GM18517 (cell line): ENCODE data around the gene CACNA2D3.
"Not testable (repeated sequence)": the region's sequence is repeated elsewhere in the genome, so short reads cannot be mapped to it uniquely, and the experiment has no call there.

Source experiments
- ATAC-seq: cut with Tn5 transposase; IDR thresholded peaks from one replicate; pipeline ENCODE4 v1.9.1; 2021; ENCODE audit warnings: mild to moderate bottlenecking, moderate library complexity; ENCODE audit not compliant: unreplicated experiment

Gene CACNA2D3

DNA sequence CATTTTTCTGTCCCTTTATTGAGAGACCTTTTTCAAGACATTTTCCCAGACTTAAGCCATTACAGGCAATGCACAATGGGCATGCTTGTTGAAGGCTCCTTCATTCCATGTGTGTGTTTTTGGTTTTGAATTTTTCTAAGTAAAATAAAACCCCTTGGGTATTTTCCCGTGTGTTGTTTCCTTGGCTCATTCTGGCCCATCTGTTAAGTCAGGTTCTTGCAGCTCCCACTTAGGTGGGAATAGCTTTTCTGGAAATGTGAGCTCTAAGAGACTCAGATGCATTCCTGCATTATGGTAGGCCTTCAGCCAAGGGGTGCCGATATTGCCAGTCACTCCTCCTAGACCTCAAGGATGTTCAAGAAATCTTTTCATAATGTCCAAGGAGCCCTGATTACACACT lies 314.9 kb downstream of the CACNA2D3 start:
- ATAC-seq: no peak

DNA sequence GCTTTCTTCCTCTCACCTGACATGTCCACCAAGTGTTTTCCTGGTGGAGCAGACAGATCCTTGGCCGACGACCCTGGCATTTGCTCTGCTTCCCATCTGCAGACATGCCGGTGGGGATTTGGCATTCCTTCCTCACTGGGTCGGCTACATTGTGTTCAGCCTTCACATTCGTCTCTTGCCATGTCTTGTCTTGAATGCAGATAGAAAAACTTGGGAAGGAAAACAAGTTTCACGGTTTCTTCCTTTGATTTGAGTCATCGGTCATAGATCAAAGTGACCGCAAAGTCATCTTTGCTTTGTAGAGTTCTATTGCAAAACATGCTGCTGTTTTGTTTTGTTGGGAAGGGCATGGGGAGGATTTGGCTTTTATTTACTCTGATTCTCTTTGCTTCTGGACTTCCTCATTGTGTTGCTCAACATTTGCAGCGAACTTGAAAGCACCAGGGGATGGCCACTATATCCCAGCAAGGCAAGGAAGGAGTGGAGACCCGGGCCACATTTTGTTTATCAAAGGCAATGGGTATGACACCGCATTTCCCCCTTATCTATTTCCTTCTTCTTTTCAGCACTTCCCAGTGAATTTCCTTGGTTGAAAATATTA lies 321.3 kb downstream of the CACNA2D3 start:
- ATAC-seq: no peak

DNA sequence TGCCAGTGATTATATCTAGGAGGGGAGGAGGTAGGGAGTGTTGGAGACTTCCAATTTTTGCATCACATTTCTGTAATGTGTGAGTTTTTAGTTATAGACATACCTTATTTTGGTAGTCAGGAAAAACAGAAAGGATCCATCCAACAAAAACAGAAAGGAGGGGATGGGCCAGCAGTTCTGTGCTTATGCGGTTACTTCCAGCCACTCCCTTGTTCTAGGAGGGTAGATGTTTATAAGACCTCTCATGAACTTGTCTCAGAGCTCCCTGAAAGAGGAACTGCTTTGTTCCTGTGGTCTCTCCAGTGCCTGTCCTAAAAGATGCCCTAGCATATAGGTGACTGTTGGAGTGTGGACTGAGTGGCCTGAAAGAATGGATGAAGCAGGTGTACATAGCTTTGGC lies 323.3 kb downstream of the CACNA2D3 start:
- ATAC-seq: no peak

DNA sequence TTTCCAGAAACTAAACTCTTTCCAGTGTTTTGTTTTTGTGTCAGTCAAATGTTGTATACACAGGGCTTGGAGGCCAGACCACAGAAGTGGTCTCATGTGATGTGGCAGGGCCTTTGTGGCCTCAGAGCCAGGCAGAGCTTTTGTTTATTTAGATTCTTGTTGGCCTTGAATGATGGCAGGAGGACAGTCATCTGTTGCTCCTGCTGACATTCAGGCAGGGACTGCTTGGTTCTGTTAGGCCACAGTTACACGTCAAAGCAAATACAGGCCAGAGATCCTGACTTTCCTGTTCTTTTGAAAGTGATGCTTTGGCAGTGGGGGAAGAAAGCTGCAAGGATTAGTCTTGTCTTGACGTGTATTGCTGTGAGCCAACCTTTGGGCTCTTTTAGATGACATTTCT lies 325.1 kb downstream of the CACNA2D3 start:
- no peak for ATAC-seq

DNA sequence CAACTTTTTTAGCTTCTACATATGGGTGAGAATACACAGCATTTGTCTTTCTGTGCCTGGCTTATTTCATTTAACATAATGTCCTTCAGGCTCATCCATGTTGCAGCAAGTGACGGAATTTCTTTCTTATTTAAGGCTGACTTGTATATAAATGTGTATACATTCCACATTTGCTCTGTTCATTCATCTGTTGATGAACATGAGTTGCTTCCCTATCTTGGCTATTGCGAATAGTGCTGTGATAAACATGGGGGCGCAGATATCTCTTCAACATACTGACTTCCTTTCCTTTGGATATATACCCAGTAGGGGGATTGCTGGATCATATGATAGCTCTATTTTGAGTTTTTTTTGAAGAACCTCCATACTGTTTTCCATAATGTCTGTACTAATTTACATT lies 332.5 kb downstream of the CACNA2D3 start:
- no peak for ATAC-seq

DNA sequence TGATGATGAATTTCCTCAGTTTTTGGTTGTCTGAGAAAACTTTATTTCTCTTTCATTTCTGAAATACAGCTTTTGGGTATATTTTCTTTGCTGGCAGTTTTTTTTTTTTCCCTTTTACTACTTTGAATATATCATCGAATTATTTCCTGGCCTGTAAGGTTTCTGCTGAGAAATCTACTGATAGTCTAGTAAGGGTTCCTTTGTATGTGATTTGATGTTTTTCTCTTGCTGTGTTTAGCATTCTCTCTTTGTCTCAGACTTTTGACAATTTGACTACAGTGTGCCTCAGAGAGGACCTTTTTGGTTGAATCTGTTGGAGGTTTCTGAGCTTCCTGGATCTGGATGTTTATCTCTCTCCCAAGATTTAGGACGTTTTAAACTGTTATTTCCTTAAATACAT lies 336.0 kb downstream of the CACNA2D3 start:
- ATAC-seq: no peak

DNA sequence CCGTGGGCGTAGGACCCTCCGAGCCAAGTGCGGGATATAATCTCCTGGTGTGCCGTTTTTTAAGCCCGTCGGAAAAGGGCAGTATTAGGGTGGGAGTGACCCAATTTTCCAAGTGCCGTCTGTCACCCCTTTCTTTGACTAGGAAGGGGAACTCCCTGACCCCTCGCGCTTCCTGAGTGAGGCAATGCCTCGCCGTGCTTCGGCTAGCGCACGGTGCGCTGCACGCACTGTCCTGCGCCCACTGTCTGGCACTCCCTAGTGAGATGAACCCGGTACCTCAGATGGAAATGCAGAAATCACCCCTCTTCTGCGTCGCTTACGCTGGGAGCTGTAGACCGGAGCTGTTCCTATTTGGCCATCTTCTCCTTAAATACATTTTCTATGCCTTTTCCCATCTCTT lies 342.2 kb downstream of the CACNA2D3 start:
- ATAC-seq: not testable (repeated sequence)

DNA sequence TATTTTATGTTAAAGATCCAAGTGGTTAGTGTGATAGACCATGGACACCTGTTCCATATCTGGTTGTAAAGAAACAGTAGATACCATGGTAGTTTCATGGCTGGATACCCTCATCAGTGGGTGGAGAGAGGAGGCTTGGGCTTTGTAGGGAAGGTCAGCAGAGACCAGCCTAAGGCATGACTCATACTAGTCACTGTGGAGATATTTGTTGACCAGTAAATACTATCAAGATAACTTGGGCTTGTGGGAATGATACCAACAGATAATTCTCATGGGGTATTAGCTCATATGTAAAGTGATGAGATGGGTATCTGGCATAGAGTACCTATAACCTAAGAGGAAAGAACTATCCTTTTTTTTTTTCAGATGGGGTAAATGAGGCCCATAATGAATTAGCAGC lies 354.5 kb downstream of the CACNA2D3 start:
- ATAC-seq: no peak

DNA sequence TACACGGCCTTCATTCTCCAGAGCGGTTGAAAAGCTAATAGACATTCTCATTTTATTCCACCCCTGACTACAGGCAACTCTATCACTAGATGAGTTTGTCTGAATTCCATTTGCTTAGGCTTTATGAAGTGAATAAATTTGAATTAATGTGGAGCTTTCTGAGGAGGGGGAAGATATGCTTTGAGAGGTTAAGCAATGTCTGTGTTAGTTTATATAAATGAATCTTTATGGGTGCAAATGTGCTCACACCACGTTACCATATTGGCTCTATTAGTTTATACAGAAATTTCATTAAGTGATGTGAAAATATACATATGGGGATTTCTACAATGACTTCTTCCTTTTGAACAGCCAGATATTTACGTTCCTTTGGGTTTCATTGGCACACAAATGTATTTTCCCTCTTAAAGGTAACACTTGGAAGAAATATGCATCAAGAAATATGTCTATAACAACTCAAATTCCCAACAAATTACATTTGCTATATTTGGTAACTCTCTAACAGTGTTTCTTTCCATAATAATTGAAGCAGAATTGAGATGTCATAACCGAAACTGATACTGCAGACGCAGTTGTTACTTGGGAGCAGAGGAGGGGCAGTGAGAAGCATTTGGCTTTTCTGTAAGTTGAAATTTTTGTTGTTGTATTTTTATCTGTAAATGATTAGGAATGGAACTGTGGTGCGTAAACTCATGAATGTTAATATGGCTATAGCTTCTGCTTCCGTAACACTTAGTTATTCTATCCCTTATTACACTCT lies 359.4 kb downstream of the CACNA2D3 start:
- ATAC-seq: no peak

DNA sequence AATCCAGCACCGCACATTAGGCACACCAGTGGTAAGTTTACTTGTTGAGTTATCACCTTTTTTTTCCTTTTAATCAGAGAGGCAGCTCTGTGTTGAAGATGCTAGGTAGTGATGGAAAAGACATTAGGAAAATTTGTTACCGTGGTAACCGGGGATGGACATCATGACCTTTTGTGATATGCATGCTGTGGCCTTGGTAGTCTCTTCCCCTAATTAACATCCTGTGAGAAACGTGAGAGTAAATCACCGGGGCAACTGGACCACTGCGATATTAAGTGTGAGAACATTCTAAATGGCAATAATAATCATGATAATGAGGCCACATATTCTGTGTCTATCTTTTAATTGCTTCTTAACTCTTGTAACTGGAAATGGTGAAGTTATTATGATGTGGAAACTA lies 362.0 kb downstream of the CACNA2D3 start:
- no peak for ATAC-seq

DNA sequence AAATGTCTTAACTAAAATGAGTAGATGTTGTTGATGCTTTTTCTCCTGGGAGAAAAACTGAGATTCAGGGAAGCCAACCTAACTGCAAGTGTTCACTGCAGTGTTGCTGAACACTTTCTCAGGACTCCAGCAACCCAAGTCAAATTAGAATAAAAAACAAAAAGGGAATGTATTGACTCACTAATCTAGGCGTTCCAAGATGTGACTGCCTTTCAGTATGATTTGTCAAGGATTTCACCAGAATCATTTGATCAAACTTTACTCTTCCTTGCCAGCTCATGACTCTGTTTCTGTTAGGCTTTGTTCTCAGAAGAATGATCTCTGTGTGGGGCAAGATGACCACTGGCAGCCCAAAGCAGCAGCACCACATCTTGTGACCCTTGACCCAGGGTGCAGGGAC lies 364.0 kb downstream of the CACNA2D3 start:
- no peak for ATAC-seq

DNA sequence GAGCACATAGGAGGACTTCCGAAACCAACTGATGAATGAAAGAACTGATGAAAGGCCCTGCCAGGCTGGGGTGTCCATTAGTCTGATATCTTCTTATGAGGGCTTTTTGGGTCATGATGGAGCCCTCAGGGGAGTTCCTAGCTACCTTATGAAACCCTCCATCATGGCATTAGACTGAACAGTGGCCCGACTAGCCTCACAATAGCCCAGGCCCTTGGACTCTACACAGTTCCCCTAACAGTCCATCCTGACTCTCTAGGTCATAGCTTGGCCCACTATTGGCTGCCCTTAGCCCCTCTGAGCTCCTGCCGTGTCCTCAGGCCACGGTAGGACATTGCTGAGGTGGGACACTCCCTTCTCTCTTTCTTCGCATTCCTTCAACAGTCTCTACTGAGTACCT lies 365.9 kb downstream of the CACNA2D3 start:
- no peak for ATAC-seq

DNA sequence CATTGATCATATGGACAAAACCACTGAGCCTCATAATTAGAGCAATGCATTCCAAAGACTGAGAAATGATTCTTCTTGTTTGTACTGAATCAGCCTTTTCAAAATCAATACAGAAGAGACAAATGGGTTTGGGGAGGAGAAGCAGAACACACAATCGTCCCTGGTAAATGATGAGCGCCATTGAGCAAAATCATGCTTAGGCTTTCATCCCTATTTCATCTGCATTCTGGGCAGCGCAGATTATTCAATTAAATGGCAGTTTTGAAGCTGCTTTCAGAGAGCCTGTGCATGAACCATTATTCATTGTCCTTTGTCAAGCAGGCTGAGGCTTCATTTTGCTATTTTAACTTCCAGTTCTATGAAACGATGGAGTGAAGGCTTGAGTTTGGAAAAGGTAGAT lies 371.9 kb downstream of the CACNA2D3 start:
- no peak for ATAC-seq

DNA sequence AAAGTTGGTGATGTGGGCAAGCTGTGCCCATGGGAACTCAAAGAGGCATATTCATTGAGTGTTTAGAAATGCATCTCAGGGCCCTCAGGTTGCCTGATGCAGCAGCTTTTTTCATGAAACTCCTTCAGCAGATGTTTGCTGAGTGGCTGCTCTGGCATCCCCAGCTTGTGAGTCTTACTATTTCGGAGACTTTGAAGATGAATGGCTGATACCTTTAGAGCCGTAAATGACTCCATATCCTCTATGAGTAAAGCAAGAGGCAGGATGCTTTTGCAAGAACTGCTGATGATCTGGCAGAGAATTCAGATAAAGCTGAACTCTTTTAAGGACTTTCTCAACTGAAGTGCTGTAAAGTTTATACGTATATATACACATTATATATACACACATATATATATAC lies 384.3 kb downstream of the CACNA2D3 start:
- no peak for ATAC-seq

DNA sequence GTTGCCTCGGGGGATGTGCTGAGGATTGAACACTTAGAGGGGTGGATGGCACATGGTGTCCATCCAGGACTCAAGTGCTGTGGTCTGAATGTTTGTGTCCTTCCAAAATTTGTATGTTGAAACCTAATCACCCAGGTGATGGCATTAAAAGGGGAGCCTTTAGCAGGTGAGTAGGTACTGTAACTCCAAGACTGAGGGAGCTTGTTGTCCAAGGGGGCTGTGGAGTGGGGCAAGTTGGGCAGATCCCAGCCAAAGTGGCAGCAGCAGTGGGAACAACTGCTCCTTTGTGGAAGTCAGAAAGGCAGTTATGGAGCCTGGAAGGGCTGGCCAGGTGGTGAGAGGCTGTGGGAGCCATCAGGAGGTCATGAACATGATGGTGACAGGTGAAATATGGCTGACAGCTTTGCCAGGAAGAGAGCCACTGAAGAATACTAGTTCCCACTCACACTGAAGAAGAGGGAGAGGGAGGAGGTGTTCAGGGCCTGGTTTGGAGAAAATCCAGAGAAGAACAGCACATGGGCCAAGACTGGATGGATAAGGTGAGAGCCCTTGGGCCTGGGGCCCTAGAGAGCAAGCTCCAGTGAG lies 385.6 kb downstream of the CACNA2D3 start:
- no peak for ATAC-seq

DNA sequence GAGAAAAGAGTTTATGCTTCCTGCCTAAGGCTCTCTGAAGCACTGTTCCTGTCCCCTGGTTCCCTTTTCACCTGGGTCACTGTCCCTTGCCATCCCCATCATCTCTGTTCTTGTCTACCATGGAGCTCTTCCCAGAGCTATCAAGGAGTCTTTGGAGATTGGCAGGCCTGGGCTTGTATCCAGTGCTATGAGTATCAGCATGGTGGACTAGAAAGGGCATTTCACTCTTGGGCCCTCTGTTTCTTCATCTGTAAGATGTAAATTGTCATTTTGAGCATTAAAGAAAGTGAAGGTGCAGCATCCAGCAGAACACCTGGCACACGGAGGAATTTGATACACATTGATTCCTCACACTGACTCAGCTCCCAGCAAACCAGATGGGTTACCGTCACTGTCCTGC lies 388.2 kb downstream of the CACNA2D3 start:
- no peak for ATAC-seq

DNA sequence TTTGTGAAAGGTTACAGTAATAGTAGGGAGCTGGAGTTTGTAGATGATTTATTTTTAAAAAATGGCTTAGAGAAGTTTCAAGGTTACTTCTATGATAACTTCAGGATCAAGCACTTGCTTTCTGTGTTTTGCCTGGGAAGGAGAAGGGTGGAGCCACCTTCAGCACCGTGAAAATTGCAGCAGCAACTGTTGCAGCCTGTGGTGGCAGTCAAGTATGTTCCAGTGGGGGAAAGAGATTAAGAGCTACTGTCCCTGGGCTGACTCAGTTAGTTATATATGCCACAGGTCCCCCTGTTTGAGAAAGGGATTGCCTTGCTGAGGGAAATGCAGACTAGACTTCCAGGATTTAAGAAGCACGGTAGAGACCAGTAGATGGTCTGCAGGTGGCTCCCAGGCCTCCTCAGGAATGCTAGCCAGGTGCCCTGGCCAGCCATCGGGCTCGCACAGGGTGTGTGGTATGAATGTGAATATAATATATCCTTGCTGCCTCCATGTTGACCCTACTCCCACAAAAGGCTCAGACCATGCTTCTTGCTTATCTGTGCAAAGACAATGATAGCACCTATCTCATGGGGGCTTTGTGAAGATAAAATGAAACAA lies 389.5 kb downstream of the CACNA2D3 start:
- no peak for ATAC-seq

DNA sequence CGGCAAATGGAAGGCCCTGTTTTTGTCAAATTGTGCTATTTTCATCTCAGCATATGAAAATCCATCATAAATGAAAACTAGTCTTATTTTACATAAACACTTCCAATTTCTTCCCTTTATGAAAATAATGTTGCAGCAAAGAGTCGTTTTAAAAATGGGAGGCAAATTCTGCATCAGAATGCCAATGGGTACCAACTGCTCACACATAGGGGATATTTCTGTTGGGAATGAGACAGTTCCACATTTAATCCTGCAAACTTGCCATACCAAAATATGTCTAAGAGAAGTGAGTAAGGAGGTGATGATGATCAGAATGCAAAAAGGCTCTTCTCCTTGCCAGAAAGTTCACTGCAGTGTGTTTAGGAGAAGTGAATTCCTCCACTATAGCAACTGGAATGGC lies 391.7 kb downstream of the CACNA2D3 start:
- no peak for ATAC-seq

DNA sequence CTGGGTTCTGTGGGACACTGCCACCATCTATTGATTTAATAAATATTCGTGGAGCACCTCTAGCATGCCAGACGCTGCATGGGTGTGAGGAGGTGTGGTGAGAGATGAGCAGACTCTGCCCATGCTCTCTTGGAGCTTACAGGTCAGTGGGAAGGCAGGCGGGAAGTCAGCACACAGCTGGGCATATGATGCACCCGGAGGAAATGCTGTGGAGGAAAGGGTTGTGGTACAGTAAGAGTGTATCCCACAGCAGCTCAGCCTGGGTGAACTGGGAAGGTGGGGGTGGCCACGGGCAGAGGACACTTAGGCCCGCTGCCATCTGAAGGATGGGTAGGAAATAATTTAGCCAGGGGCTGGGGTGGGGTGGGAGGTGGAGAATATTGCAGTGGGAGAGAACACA lies 392.1 kb downstream of the CACNA2D3 start:
- no peak for ATAC-seq

DNA sequence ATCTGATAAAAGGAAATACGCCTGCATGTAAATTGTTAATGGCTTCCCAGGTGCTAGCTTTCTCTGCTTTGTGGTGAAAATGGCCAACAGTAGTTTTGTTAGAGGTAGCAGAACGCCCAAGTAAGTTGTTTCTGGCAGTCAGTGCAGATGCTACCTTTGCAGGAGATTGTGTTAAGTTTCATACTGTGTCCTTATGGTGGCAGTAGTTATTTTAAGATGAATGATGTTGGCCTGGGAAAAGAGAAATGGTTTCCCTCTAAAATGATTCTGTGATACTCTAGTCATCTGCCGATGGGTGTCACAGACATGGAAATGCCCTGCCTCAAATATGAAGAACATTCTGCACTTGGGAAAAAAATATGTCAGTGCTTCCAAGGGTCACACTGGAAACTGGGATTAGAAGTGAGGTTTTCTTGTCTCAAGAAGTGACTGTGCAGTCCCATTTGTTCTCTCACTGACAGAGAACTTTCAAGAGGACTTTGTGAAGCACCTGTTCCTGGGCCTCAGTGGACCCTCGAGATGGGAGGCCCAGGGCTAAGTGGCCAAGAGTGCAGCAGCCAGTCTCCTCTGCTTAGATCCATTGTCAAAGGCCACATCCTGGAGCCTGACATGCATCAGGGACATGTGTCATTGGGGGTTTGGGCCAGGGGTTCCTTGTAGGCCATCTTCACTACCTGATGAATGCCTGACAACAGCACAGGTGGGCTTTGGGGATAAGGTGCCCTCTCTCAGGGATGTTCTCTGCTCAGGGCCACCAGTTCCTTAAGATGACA lies 393.3 kb downstream of the CACNA2D3 start:
- no peak for ATAC-seq

DNA sequence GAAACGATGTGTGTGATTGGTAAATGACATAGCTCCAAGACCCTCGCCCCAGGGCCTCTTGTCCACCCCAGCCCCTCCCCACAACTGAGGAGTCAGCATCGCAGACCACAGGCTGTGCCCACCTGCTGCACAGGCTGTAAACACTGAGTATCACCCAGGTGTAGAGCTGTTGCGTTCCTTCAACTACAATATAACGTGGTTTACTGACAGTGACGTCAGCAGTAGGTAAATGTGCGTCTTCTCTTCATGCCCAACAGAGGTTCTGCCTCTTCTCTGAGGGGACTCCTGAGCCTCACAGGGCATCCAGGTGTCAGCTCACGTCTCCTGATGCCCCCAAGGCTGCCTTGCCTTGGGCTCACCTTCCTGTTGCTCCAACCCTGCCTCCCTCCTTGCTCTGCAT lies 395.1 kb downstream of the CACNA2D3 start:
- ATAC-seq: no peak
